DMS153 treated with DMSO at 0.1 percent for 48 hours (cell line): ENCODE data around the gene FUT7.
"Not testable (repeated sequence)": the region's sequence is repeated elsewhere in the genome, so short reads cannot be mapped to it uniquely, and the experiment has no call there.

Source experiments
- DNase-seq: peaks from one replicate; lab custom pipeline; 2025; ENCODE audit not compliant: unreplicated experiment; lab: John Stamatoyannopoulos, UW

Gene FUT7

GRCh38 chr9:137034039-137034708 is 2.3 kb upstream of the FUT7 start:
- no peak for DNase-seq

- not testable (repeated sequence) for DNase-seq
Measured at GRCh38 chr9:137033481-137033880, 1.6 kb upstream of the FUT7 start.

GRCh38 chr9:137032858-137033257 is 970 bp upstream of the FUT7 start:
- no peak for DNase-seq

- no peak for DNase-seq
Measured at GRCh38 chr9:137030538-137031527, 1.1 kb downstream of the FUT7 start.

GRCh38 chr9:137030006-137030405 is 1.9 kb downstream of the FUT7 start:
- DNase-seq = no peak

- DNase-seq = no peak
Measured at GRCh38 chr9:137029058-137029936, 2.6 kb downstream of the FUT7 start.

- peak; percentile 29 for DNase-seq
Measured at GRCh38 chr9:137028263-137029057, 3.4 kb downstream of the FUT7 start.

- no peak for DNase-seq
Measured at GRCh38 chr9:137027369-137028262, 4.3 kb downstream of the FUT7 start, which contains the start of gene ABCA2. Gene ABCA2, minus strand, starts transcription at chr9:137028237. Its CDS starts 97 bp downstream, at chr9:137028140.

GRCh38 chr9:137026828-137027227 is 5.1 kb downstream of the FUT7 start:
- peak; percentile 10 for DNase-seq

GRCh38 chr9:137026384-137026783 is 5.5 kb downstream of the FUT7 start:
- DNase-seq = no peak

GRCh38 chr9:137025517-137025966 is 6.3 kb downstream of the FUT7 start:
- DNase-seq = peak; percentile 93

GRCh38 chr9:137023583-137023991 is 8.3 kb downstream of the FUT7 start:
- no peak for DNase-seq

GRCh38 chr9:137023157-137023556 is 8.7 kb downstream of the FUT7 start:
- DNase-seq = no peak

- DNase-seq = no peak
Measured at GRCh38 chr9:137022662-137023008, 9.3 kb downstream of the FUT7 start.

- DNase-seq = peak; percentile 44
Measured at GRCh38 chr9:137021979-137022661, 9.8 kb downstream of the FUT7 start.

GRCh38 chr9:137021568-137021978 is 10.3 kb downstream of the FUT7 start:
- no peak for DNase-seq

GRCh38 chr9:137020771-137021567 is 10.9 kb downstream of the FUT7 start:
- no peak for DNase-seq
